HEK293 (cell line): ENCODE data around the gene TLCD2.
A peak's percentile ranks its signal among the peaks of the same experiment; 100 is the strongest.

ENCODE experiments used
- BCL11A ChIP-seq: fragments of 450-650 bp; formaldehyde crosslinking; IDR thresholded peaks from 2 replicates; pipeline ENCODE4 v1.5.1; 2016; ENCODE audit warnings: low read depth, missing biosample characterization, missing genetic modification characterization
- GFI1B ChIP-seq: fragments of 450-650 bp; formaldehyde crosslinking; IDR thresholded peaks from 2 replicates; pipeline ENCODE4 v1.5.1; 2016; ENCODE audit warnings: missing biosample characterization, missing genetic modification characterization
- GLIS1 ChIP-seq: fragments of 450-650 bp; formaldehyde crosslinking; IDR thresholded peaks from 2 replicates; pipeline ENCODE4 v1.5.1; 2016; ENCODE audit warnings: missing biosample characterization, missing genetic modification characterization
- HOXC10 ChIP-seq: sonication (generic); formaldehyde crosslinking; IDR thresholded peaks from 2 replicates; pipeline ENCODE4 v1.8.1; 2023; ENCODE audit warnings: mild to moderate bottlenecking, missing genetic modification reagents
- RBAK ChIP-seq: fragments of 450-650 bp; formaldehyde crosslinking; IDR thresholded peaks from 2 replicates; pipeline ENCODE4 v1.5.1; 2016; ENCODE audit warnings: missing biosample characterization, missing genetic modification characterization
- SP7 ChIP-seq: fragments of 450-650 bp; formaldehyde crosslinking; IDR thresholded peaks from 2 replicates; pipeline ENCODE4 v1.5.1; 2016; ENCODE audit warnings: missing biosample characterization, missing genetic modification characterization
- TRIM28 ChIP-seq: IDR thresholded peaks from 2 replicates; pipeline ENCODE4 v1.6.1; 2011; ENCODE audit warnings: low read length, control low read depth, borderline replicate concordance
- YY1 ChIP-seq: fragments of 450-650 bp; formaldehyde crosslinking; IDR thresholded peaks from 2 replicates; pipeline ENCODE4 v1.5.1; 2018; ENCODE audit warnings: missing biosample characterization, missing genetic modification characterization
- ZBTB48 ChIP-seq: fragments of 450-650 bp; formaldehyde crosslinking; IDR thresholded peaks from 2 replicates; pipeline ENCODE4 v1.5.1; 2016; ENCODE audit warnings: missing biosample characterization, missing genetic modification characterization
- ZFP3 ChIP-seq: fragments of 450-650 bp; formaldehyde crosslinking; IDR thresholded peaks from 2 replicates; pipeline ENCODE4 v1.5.1; 2016; ENCODE audit warnings: low read depth, missing biosample characterization, missing genetic modification characterization
- ZNF175 ChIP-seq: fragments of 450-650 bp; formaldehyde crosslinking; IDR thresholded peaks from 2 replicates; pipeline ENCODE4 v1.5.1; 2016; ENCODE audit warnings: missing biosample characterization, missing genetic modification characterization
- ZNF202 ChIP-seq: fragments of 450-650 bp; formaldehyde crosslinking; IDR thresholded peaks from 2 replicates; pipeline ENCODE4 v1.5.1; 2016; ENCODE audit warnings: missing biosample characterization, missing genetic modification characterization, borderline replicate concordance
- ZNF211 ChIP-seq: fragments of 450-650 bp; formaldehyde crosslinking; IDR thresholded peaks from 2 replicates; pipeline ENCODE4 v1.5.1; 2016; ENCODE audit warnings: low read depth, missing biosample characterization, missing genetic modification characterization
- ZNF350 ChIP-seq: fragments of 450-650 bp; formaldehyde crosslinking; IDR thresholded peaks from 2 replicates; pipeline ENCODE4 v1.5.0; 2017; ENCODE audit warnings: missing biosample characterization, mild to moderate bottlenecking, missing genetic modification characterization
- ZNF37A ChIP-seq: fragments of 450-650 bp; IDR thresholded peaks from 2 replicates; pipeline ENCODE4 v1.5.1; 2018; ENCODE audit warnings: missing biosample characterization, missing genetic modification characterization
- ZNF610 ChIP-seq: fragments of 450-650 bp; formaldehyde crosslinking; IDR thresholded peaks from 2 replicates; pipeline ENCODE4 v1.5.1; 2016; ENCODE audit warnings: missing biosample characterization, missing genetic modification characterization, borderline replicate concordance
- ZNF654 ChIP-seq: fragments of 450-650 bp; formaldehyde crosslinking; IDR thresholded peaks from 2 replicates; pipeline ENCODE4 v1.5.1; 2016; ENCODE audit warnings: low read depth, missing biosample characterization, missing genetic modification characterization
- ZNF677 ChIP-seq: fragments of 450-650 bp; IDR thresholded peaks from 2 replicates; pipeline ENCODE4 v1.5.0; 2018; ENCODE audit warnings: missing biosample characterization, mild to moderate bottlenecking, missing genetic modification characterization, moderate library complexity
- ZNF707 ChIP-seq: fragments of 450-650 bp; formaldehyde crosslinking; IDR thresholded peaks from 2 replicates; pipeline ENCODE4 v1.5.1; 2016; ENCODE audit warnings: missing biosample characterization, missing genetic modification characterization
- ZNF768 ChIP-seq: fragments of 450-650 bp; formaldehyde crosslinking; IDR thresholded peaks from 2 replicates; pipeline ENCODE4 v1.5.1; 2018; ENCODE audit warnings: missing biosample characterization, mild to moderate bottlenecking, missing genetic modification characterization
- ZNF791 ChIP-seq: fragments of 450-650 bp; formaldehyde crosslinking; IDR thresholded peaks from 2 replicates; pipeline ENCODE4 v1.5.1; 2016; ENCODE audit warnings: missing biosample characterization, missing genetic modification characterization
- ZSCAN30 ChIP-seq: fragments of 450-650 bp; IDR thresholded peaks from 2 replicates; pipeline ENCODE4 v1.5.1; 2018; ENCODE audit warnings: missing biosample characterization, mild to moderate bottlenecking, missing genetic modification characterization, moderate library complexity
- TF ChIP-seq, protein P1 (sequence below): fragments of 450-650 bp; formaldehyde crosslinking; IDR thresholded peaks from 2 replicates; pipeline ENCODE4 v1.5.1; 2016; ENCODE audit warnings: missing biosample characterization, missing genetic modification characterization
- TF ChIP-seq, protein P2 (sequence below): fragments of 450-650 bp; formaldehyde crosslinking; IDR thresholded peaks from 2 replicates; pipeline ENCODE4 v1.5.1; 2016; ENCODE audit warnings: missing biosample characterization, missing genetic modification characterization
- TF ChIP-seq, protein P3 (sequence below): fragments of 450-650 bp; formaldehyde crosslinking; IDR thresholded peaks from 2 replicates; pipeline ENCODE4 v1.5.1; 2017; ENCODE audit warnings: missing biosample characterization, missing genetic modification characterization
- TF ChIP-seq, protein P4 (sequence below): fragments of 450-650 bp; formaldehyde crosslinking; IDR thresholded peaks from 2 replicates; pipeline ENCODE4 v1.5.1; 2017; ENCODE audit warnings: missing biosample characterization, missing genetic modification characterization
- TF ChIP-seq, protein P5 (sequence below): fragments of 450-650 bp; formaldehyde crosslinking; IDR thresholded peaks from 2 replicates; pipeline ENCODE4 v1.5.1; 2016; ENCODE audit warnings: missing biosample characterization, missing genetic modification characterization
- TF ChIP-seq, protein P6 (sequence below): fragments of 450-650 bp; formaldehyde crosslinking; IDR thresholded peaks from 2 replicates; pipeline ENCODE4 v1.5.1; 2016; ENCODE audit warnings: missing biosample characterization, missing genetic modification characterization

The TLCD2 gene

DNA sequence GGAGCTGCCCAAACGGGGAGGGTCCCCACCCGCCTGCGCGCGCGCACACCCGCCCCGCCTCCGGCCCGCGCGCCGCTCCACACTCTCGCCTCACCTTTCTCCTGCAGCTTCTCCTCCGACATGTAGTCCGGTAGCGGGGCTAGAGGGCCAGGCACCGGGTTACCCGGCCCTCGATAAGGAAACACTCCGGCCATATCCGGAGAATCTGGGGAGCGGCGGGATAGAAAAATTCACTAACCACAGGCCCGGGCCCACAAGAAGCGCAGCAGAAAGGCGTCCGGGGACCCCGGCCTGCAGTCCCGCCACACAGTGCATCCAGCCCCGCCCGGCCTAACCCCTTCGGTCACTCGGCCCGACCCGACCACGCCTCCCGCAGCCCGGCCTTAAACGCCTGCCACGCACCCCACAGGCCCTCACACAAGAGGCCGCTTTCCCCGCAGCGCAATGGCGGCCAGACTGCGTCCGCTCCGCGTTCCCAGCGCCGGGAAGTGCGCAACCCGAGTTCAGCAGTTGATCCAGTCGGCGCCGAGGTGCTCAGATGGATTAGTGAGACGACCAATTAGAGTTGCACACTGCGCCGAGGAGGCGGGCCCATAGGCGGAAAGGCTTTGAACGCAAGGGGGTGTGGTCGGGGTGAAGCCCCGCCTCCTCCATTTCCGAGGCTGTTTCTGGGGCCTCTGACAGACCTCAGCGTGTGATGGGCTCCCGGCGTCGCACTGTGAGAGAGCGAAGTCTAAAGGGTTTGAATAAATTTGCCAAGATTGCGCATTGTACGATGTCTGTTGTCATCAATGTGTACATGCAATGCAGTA is 25.6 kb downstream of the TLCD2 start, which contains the start of gene PRPF8 (continued):
- TF ChIP-seq RBAK (tag by site-specific recombination) (no peak), TRIM28 (peak; percentile 64; the same call in 1 of the 2 replicates), GFI1B (tag by site-specific recombination) (no peak), ZFP3 (tag by site-specific recombination) (no peak), GLIS1 (tag by site-specific recombination) (no peak), ZNF654 (tag by site-specific recombination) (no peak), ZNF350 (tag by site-specific recombination) (no peak), YY1 (tag by site-specific recombination) (peak; percentile 97), SP7 (tag by site-specific recombination) (peak; percentile 72; the same call in 1 of the 2 replicates), ZNF175 (no peak), ZNF610 (tag by site-specific recombination) (peak; percentile 84; the same call in 1 of the 2 replicates), ZNF768 (tag by site-specific recombination) (no peak), ZNF677 (tag by site-specific recombination) (no peak), ZNF202 (tag by site-specific recombination) (no peak), BCL11A (tag by site-specific recombination) (no peak), ZNF211 (tag by site-specific recombination) (no peak), ZBTB48 (tag by site-specific recombination) (no peak), ZNF37A (tag by site-specific recombination) (0 out of 2 replicates have a peak, but pooled peaks have one; percentile 39), HOXC10 (CRISPR knock-in tag) (no peak), ZSCAN30 (no peak), ZNF707 (tag by site-specific recombination) (no peak), ZNF791 (tag by site-specific recombination) (no peak)
- TF ChIP-seq, protein P1, sequence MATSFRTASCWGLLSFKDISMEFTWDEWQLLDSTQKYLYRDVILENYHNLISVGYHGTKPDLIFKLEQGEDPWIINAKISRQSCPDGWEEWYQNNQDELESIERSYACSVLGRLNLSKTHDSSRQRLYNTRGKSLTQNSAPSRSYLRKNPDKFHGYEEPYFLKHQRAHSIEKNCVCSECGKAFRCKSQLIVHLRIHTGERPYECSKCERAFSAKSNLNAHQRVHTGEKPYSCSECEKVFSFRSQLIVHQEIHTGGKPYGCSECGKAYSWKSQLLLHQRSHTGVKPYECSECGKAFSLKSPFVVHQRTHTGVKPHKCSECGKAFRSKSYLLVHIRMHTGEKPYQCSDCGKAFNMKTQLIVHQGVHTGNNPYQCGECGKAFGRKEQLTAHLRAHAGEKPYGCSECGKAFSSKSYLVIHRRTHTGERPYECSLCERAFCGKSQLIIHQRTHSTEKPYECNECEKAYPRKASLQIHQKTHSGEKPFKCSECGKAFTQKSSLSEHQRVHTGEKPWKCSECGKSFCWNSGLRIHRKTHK = no peak
- TF ChIP-seq, protein P2, sequence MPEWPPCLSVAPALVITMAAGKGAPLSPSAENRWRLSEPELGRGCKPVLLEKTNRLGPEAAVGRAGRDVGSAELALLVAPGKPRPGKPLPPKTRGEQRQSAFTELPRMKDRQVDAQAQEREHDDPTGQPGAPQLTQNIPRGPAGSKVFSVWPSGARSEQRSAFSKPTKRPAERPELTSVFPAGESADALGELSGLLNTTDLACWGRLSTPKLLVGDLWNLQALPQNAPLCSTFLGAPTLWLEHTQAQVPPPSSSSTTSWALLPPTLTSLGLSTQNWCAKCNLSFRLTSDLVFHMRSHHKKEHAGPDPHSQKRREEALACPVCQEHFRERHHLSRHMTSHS = no peak
- TF ChIP-seq, protein P3, sequence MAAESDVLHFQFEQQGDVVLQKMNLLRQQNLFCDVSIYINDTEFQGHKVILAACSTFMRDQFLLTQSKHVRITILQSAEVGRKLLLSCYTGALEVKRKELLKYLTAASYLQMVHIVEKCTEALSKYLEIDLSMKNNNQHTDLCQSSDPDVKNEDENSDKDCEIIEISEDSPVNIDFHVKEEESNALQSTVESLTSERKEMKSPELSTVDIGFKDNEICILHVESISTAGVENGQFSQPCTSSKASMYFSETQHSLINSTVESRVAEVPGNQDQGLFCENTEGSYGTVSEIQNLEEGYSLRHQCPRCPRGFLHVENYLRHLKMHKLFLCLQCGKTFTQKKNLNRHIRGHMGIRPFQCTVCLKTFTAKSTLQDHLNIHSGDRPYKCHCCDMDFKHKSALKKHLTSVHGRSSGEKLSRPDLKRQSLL (tag by site-specific recombination) = no peak
- TF ChIP-seq, protein P4, sequence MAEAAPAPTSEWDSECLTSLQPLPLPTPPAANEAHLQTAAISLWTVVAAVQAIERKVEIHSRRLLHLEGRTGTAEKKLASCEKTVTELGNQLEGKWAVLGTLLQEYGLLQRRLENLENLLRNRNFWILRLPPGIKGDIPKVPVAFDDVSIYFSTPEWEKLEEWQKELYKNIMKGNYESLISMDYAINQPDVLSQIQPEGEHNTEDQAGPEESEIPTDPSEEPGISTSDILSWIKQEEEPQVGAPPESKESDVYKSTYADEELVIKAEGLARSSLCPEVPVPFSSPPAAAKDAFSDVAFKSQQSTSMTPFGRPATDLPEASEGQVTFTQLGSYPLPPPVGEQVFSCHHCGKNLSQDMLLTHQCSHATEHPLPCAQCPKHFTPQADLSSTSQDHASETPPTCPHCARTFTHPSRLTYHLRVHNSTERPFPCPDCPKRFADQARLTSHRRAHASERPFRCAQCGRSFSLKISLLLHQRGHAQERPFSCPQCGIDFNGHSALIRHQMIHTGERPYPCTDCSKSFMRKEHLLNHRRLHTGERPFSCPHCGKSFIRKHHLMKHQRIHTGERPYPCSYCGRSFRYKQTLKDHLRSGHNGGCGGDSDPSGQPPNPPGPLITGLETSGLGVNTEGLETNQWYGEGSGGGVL (tag by site-specific recombination) = no peak
- TF ChIP-seq, protein P5, sequence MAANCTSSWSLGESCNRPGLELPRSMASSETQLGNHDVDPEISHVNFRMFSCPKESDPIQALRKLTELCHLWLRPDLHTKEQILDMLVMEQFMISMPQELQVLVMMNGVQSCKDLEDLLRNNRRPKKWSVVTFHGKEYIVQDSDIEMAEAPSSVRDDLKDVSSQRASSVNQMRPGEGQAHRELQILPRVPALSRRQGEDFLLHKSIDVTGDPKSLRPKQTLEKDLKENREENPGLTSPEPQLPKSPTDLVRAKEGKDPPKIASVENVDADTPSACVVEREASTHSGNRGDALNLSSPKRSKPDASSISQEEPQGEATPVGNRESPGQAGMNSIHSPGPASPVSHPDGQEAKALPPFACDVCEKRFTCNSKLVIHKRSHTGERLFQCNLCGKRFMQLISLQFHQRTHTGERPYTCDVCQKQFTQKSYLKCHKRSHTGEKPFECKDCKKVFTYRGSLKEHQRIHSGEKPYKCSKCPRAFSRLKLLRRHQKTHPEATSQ = 0 out of 2 replicates have a peak, but pooled peaks have one; percentile 40
- TF ChIP-seq, protein P6, sequence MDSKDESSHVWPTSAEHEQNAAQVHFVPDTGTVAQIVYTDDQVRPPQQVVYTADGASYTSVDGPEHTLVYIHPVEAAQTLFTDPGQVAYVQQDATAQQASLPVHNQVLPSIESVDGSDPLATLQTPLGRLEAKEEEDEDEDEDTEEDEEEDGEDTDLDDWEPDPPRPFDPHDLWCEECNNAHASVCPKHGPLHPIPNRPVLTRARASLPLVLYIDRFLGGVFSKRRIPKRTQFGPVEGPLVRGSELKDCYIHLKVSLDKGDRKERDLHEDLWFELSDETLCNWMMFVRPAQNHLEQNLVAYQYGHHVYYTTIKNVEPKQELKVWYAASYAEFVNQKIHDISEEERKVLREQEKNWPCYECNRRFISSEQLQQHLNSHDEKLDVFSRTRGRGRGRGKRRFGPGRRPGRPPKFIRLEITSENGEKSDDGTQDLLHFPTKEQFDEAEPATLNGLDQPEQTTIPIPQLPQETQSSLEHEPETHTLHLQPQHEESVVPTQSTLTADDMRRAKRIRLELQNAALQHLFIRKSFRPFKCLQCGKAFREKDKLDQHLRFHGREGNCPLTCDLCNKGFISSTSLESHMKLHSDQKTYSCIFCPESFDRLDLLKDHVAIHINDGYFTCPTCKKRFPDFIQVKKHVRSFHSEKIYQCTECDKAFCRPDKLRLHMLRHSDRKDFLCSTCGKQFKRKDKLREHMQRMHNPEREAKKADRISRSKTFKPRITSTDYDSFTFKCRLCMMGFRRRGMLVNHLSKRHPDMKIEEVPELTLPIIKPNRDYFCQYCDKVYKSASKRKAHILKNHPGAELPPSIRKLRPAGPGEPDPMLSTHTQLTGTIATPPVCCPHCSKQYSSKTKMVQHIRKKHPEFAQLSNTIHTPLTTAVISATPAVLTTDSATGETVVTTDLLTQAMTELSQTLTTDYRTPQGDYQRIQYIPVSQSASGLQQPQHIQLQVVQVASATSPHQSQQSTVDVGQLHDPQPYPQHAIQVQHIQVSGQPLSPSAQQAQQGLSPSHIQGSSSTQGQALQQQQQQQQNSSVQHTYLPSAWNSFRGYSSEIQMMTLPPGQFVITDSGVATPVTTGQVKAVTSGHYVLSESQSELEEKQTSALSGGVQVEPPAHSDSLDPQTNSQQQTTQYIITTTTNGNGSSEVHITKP (tag by site-specific recombination) = 0 out of 2 replicates have a peak, but pooled peaks have one; percentile 19
